Neural progenitor cell (in vitro differentiated cells): ENCODE data around the gene ABI3BP. TPM values are rescaled to one million over a fixed set of nuclear protein-coding genes. Genes with fewer than 3 reads are reported as not detected.

Experiments
- DNase-seq: peaks from one replicate; pipeline ENCODE4 v3.0.0-alpha.2; 2016; ENCODE audit warnings: low spot score
- H2AFZ ChIP-seq: fragments of 200-600 bp; sonication (generic); replicated peaks from 2 replicates; pipeline ENCODE4 v1.6.1; 2016; ENCODE audit warnings: antibody characterized with exemption
- H3F3A ChIP-seq: fragments of 200-600 bp; sonication (generic); 2 replicates; pipeline ENCODE4 v1.6.1; 2016; ENCODE audit warnings: antibody characterized with exemption, low read depth
- H3K27ac ChIP-seq: fragments of 200-600 bp; sonication (generic); 2 replicates; pipeline ENCODE4 v1.5.1; 2016; ENCODE audit warnings: mild to moderate bottlenecking
- H3K27me3 ChIP-seq: fragments of 200-600 bp; sonication (generic); 2 replicates; pipeline ENCODE4 v1.6.1; 2016; ENCODE audit warnings: mild to moderate bottlenecking, moderate library complexity
- H3K36me3 ChIP-seq: fragments of 200-600 bp; sonication (generic); 2 replicates; pipeline ENCODE4 v1.5.1; 2016
- H3K4me1 ChIP-seq: fragments of 200-600 bp; sonication (generic); 2 replicates; pipeline ENCODE4 v1.6.1; 2016; ENCODE audit warnings: mixed run types
- H3K4me2 ChIP-seq: fragments of 200-600 bp; sonication (generic); 2 replicates; pipeline ENCODE4 v1.6.1; 2016
- H3K4me3 ChIP-seq: fragments of 200-600 bp; sonication (generic); 2 replicates; pipeline ENCODE4 v1.5.1; 2016
- H3K79me2 ChIP-seq: fragments of 200-600 bp; sonication (generic); 2 replicates; pipeline ENCODE4 v1.6.1; 2016; ENCODE audit warnings: low read depth
- H3K9ac ChIP-seq: fragments of 200-600 bp; sonication (generic); 2 replicates; pipeline ENCODE4 v1.6.1; 2016
- H3K9me3 ChIP-seq: fragments of 200-600 bp; sonication (generic); 2 replicates; pipeline ENCODE4 v1.5.1; 2016; ENCODE audit warnings: low read depth
- H4K20me1 ChIP-seq: fragments of 200-600 bp; sonication (generic); 2 replicates; pipeline ENCODE4 v1.6.1; 2016; ENCODE audit warnings: low read depth
- H3K27ac Mint-ChIP-seq: 3 replicates; pipeline ENCODE4 v1.8.0; 2021; ENCODE audit warnings: mixed read lengths
- H3K27me3 Mint-ChIP-seq: 2 replicates; pipeline ENCODE4 v1.8.0; 2022; ENCODE audit warnings: low read depth, mild to moderate bottlenecking, inconsistent platforms, moderate library complexity, mixed read lengths; ENCODE audit not compliant: insufficient read depth
- H3K36me3 Mint-ChIP-seq: 3 replicates; pipeline ENCODE4 v1.8.0; 2021; ENCODE audit warnings: mixed read lengths
- H3K4me1 Mint-ChIP-seq: 3 replicates; pipeline ENCODE4 v1.8.0; 2021; ENCODE audit warnings: mixed read lengths
- H3K4me3 Mint-ChIP-seq: 3 replicates; pipeline ENCODE4 v1.8.0; 2021; ENCODE audit warnings: mild to moderate bottlenecking, moderate library complexity, mixed read lengths
- H3K9me3 Mint-ChIP-seq: 3 replicates; pipeline ENCODE4 v1.8.0; 2020; ENCODE audit warnings: mixed read lengths
- CTCF ChIP-seq: fragments of 200-600 bp; sonication (generic); IDR thresholded peaks from 2 replicates; pipeline ENCODE4 v1.5.1; 2017; ENCODE audit warnings: antibody characterized with exemption, mild to moderate bottlenecking
- EZH2 ChIP-seq: fragments of 200-600 bp; sonication (generic); IDR thresholded peaks from 2 replicates; pipeline ENCODE4 v1.6.1; 2017; ENCODE audit warnings: antibody characterized with exemption, mild to moderate bottlenecking, moderate library complexity
- EZH2phosphoT487 ChIP-seq: fragments of 200-600 bp; sonication (generic); IDR thresholded peaks from 2 replicates; pipeline ENCODE4 v1.6.1; 2017; ENCODE audit warnings: antibody characterized with exemption
- total RNA-seq: library from RNA; depleted of rRNA; stranded (reverse); fragments of >200 nt; gene quantifications from 2 replicates; pipeline ENCODE4 v1.2.3, GENCODE V29; 2015; ENCODE audit warnings: low replicate concordance

Gene ABI3BP
- total RNA-seq, 1 donor from 2014 or later, result not detected

GRCh38 chr3:101010296-101010695 is 17.1 kb upstream of the ABI3BP start:
- no peak overlapping the region for H3K27ac ChIP-seq
- H4K20me1 ChIP-seq, result no peaks in the 10 kb centered on the region
- no peak overlapping the region for H2AFZ ChIP-seq
- peaks cover 6% of the 10 kb centered on the region for H3K9me3 Mint-ChIP-seq
- H3K4me1 ChIP-seq, result no peaks in the 10 kb centered on the region
- H3K27ac Mint-ChIP-seq, result no peak overlapping the region
- H3K79me2 ChIP-seq, result no peaks in the 10 kb centered on the region
- H3K27me3 Mint-ChIP-seq, result peaks cover 3% of the 10 kb centered on the region
- H3K4me2 ChIP-seq, result no peak overlapping the region
- no peaks in the 10 kb centered on the region for H3F3A ChIP-seq
- no peaks in the 10 kb centered on the region for H3K36me3 ChIP-seq
- H3K36me3 Mint-ChIP-seq, result no peaks in the 10 kb centered on the region
- DNase-seq, result no peak
- H3K4me3 ChIP-seq, result no peak overlapping the region
- no peaks in the 10 kb centered on the region for H3K27me3 ChIP-seq
- no peak for TF ChIP-seq EZH2phosphoT487
- no peak for TF ChIP-seq CTCF
- TF ChIP-seq EZH2, result no peak
- H3K9me3 ChIP-seq, result no peaks in the 10 kb centered on the region
- no peak overlapping the region for H3K9ac ChIP-seq
- no peaks in the 10 kb centered on the region for H3K4me1 Mint-ChIP-seq
- no peak overlapping the region for H3K4me3 Mint-ChIP-seq

- TF ChIP-seq CTCF, result no peak
- TF ChIP-seq EZH2, result no peak
- no peak for TF ChIP-seq EZH2phosphoT487
- Histone ChIP-seq H3F3A (no peaks in the 10 kb centered on the region), H2AFZ (no peak overlapping the region), H3K9ac (no peak overlapping the region), H3K4me1 (no peaks in the 10 kb centered on the region), H3K36me3 (no peaks in the 10 kb centered on the region), H3K4me2 (no peak overlapping the region), H3K9me3 (no peaks in the 10 kb centered on the region), H3K27me3 (no peaks in the 10 kb centered on the region), H3K27ac (no peak overlapping the region), H3K79me2 (no peaks in the 10 kb centered on the region), H3K4me3 (no peak overlapping the region), H4K20me1 (no peaks in the 10 kb centered on the region)
- Mint-ChIP-seq H3K4me1 (no peaks in the 10 kb centered on the region), H3K4me3 (no peak overlapping the region), H3K36me3 (no peaks in the 10 kb centered on the region), H3K27ac (no peak overlapping the region), H3K9me3 (peaks cover 6% of the 10 kb centered on the region), H3K27me3 (peaks cover 3% of the 10 kb centered on the region)
- DNase-seq, result no peak
Measured at GRCh38 chr3:101009386-101009785, 16.2 kb upstream of the ABI3BP start.

- H2AFZ ChIP-seq, result no peak overlapping the region
- H3K4me1 Mint-ChIP-seq, result no peaks in the 10 kb centered on the region
- H3K27me3 Mint-ChIP-seq, result peaks cover 2% of the 10 kb centered on the region
- H3K4me2 ChIP-seq, result no peak overlapping the region
- no peaks in the 10 kb centered on the region for H3F3A ChIP-seq
- H3K27ac ChIP-seq, result no peak overlapping the region
- H3K36me3 Mint-ChIP-seq, result no peaks in the 10 kb centered on the region
- no peak overlapping the region for H3K4me3 Mint-ChIP-seq
- H3K9ac ChIP-seq, result no peak overlapping the region
- no peaks in the 10 kb centered on the region for H3K27me3 ChIP-seq
- no peak for TF ChIP-seq EZH2
- TF ChIP-seq EZH2phosphoT487, result no peak
- TF ChIP-seq CTCF, result no peak
- no peaks in the 10 kb centered on the region for H3K36me3 ChIP-seq
- DNase-seq, result no peak
- no peak overlapping the region for H3K27ac Mint-ChIP-seq
- no peak overlapping the region for H3K4me3 ChIP-seq
- peaks cover 3% of the 10 kb centered on the region for H3K9me3 Mint-ChIP-seq
- H3K79me2 ChIP-seq, result no peaks in the 10 kb centered on the region
- H4K20me1 ChIP-seq, result no peaks in the 10 kb centered on the region
- no peaks in the 10 kb centered on the region for H3K9me3 ChIP-seq
- H3K4me1 ChIP-seq, result no peaks in the 10 kb centered on the region
Measured at GRCh38 chr3:100999160-100999559, 5.9 kb upstream of the ABI3BP start.

- no peaks in the 10 kb centered on the region for H3K36me3 Mint-ChIP-seq
- H3K4me1 Mint-ChIP-seq, result no peaks in the 10 kb centered on the region
- no peak overlapping the region for H3K27ac Mint-ChIP-seq
- no peak overlapping the region for H3K9ac ChIP-seq
- H4K20me1 ChIP-seq, result no peaks in the 10 kb centered on the region
- no peaks in the 10 kb centered on the region for H3K79me2 ChIP-seq
- H3K9me3 Mint-ChIP-seq, result no peaks in the 10 kb centered on the region
- no peak overlapping the region for H2AFZ ChIP-seq
- H3F3A ChIP-seq, result no peaks in the 10 kb centered on the region
- H3K36me3 ChIP-seq, result no peaks in the 10 kb centered on the region
- peaks cover 2% of the 10 kb centered on the region for H3K27me3 Mint-ChIP-seq
- H3K4me1 ChIP-seq, result no peaks in the 10 kb centered on the region
- no peaks in the 10 kb centered on the region for H3K9me3 ChIP-seq
- H3K27ac ChIP-seq, result no peak overlapping the region
- no peak overlapping the region for H3K4me3 ChIP-seq
- H3K27me3 ChIP-seq, result no peaks in the 10 kb centered on the region
- TF ChIP-seq EZH2 (no peak), EZH2phosphoT487 (no peak), CTCF (no peak)
- no peak overlapping the region for H3K4me2 ChIP-seq
- DNase-seq, result no peak
- H3K4me3 Mint-ChIP-seq, result no peak overlapping the region
Measured at GRCh38 chr3:100994809-100995208, 1.6 kb upstream of the ABI3BP start.
